Upper lobe of left lung (tissue), 6 donors: Measurements from ENCODE around the gene CDH2. TPM values are rescaled to one million over a fixed set of nuclear protein-coding genes. Genes with fewer than 3 reads are reported as not detected.

Experiments used
- ATAC-seq, 2 donors: fragments of 200-7000 bp; cut with Tn5 transposase; one replicate each; pipeline ENCODE4 v1.9.1; 2022; ENCODE audit warnings: mild to moderate bottlenecking in 2 of 2, moderate library complexity in 2 of 2; ENCODE audit not compliant: low FRiP score in 2 of 2
- DNase-seq, 2 donors: peaks; one replicate each; pipeline ENCODE4 v3.0.0-alpha.2; 2019 to 2020
- H3K27ac ChIP-seq, 4 donors: fragments of 200-600 bp; sonication (generic); one replicate each; pipeline ENCODE4 v1.5.1; 2016 to 2019
- H3K27me3 ChIP-seq, 4 donors: fragments of 200-600 bp; sonication (generic); one replicate each; pipeline ENCODE4 v1.5.1; 2017 to 2019
- H3K36me3 ChIP-seq, 4 donors: fragments of 200-600 bp; sonication (generic); one replicate each; pipeline ENCODE4 v1.5.1; 2016 to 2019
- H3K4me1 ChIP-seq, 4 donors: fragments of 200-600 bp; sonication (generic); one replicate each; pipeline ENCODE4 v1.5.1; 2018 to 2019
- H3K4me3 ChIP-seq, 4 donors: fragments of 200-600 bp; sonication (generic); one replicate each; pipeline ENCODE4 v1.5.1; 2017 to 2019; ENCODE audit warnings: mild to moderate bottlenecking in 2 of 4, moderate library complexity in 1 of 4
- H3K9me3 ChIP-seq, 4 donors: fragments of 200-600 bp; sonication (generic); one replicate each; pipeline ENCODE4 v1.5.1; 2018 to 2019
- EP300 ChIP-seq, 4 donors: sonication (generic); formaldehyde crosslinking; IDR thresholded peaks; one replicate each; pipeline ENCODE4 v1.5.1; 2017; ENCODE audit warnings: antibody characterized with exemption in 4 of 4, control low read depth in 2 of 4
- POLR2A ChIP-seq, 4 donors: fragments of 450-650 bp; IDR thresholded peaks; one replicate each; pipeline ENCODE4 v1.5.1; 2016 to 2017; ENCODE audit warnings: antibody characterized with exemption in 4 of 4, mild to moderate bottlenecking in 2 of 4
- POLR2AphosphoS5 ChIP-seq, 2 donors: sonication (generic); formaldehyde crosslinking; IDR thresholded peaks; one replicate each; pipeline ENCODE4 v1.5.1; 2017; ENCODE audit warnings: antibody characterized with exemption in 2 of 2
- WGBS, 2 donors: methylation state at CpG; one replicate each; pipeline ENCODE4 v1.1.5; 2017 to 2018; 5-methylcytosine and 5-hydroxymethylcytosine counted together
- total RNA-seq, 6 donors: library from RNA; depleted of rRNA in 4 of 6; stranded (reverse); fragments of >200 nt in 4 of 6; gene quantifications; one replicate each; pipeline versions ENCODE4 v1.1.0 to v1.2.1, GENCODE V29; 2016 to 2021
- TF ChIP-seq, protein P1 (sequence below), 6 experiments: fragments of 450-650 bp in 4 of 6; fragments of 200-600 bp in 2 of 6; sonication (generic) in 2 of 6; IDR thresholded peaks; one replicate each; pipeline ENCODE4 v1.5.1; 2016 to 2019; ENCODE audit warnings: antibody characterized with exemption in 6 of 6
- donor health status: DM: no; HTN: no; CAD: no; lungs with moderate emphysema.
- donor health status: DM: no; HTN: yes; CAD: no; lungs with severe emphysema.

CDH2 gene
- total RNA-seq, 6 donors from 2014 or later = 0.20 to 2.3 (median 0.75) TPM; not detected in 2

DNA sequence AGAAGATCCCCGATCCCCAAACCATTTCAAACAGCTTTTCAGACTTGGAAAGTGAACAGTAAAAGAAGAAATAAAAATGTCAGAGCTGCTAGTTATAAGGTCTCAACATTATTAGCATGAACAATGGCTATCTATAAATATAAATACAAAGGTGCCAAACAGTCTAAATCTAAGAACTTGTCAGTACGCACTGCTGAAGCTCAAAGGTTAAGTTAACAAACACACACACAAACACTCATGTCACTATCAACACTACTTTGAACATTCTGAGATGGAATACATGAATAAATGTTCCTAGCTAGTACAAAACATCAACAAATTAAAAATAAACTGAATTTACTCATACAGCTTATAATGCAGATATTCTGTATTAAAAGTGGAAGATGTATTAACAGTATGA, 108.7 kb downstream of the CDH2 start:
- Histone ChIP-seq H3K27ac (no peak overlapping the region), H3K36me3 (no peaks in the 10 kb centered on the region), H3K9me3 (no peaks in the 10 kb centered on the region), H3K4me1 (no peaks in the 10 kb centered on the region), H3K27me3 (no peaks in the 10 kb centered on the region), H3K4me3 (no peak overlapping the region)
- TF ChIP-seq, protein P1, sequence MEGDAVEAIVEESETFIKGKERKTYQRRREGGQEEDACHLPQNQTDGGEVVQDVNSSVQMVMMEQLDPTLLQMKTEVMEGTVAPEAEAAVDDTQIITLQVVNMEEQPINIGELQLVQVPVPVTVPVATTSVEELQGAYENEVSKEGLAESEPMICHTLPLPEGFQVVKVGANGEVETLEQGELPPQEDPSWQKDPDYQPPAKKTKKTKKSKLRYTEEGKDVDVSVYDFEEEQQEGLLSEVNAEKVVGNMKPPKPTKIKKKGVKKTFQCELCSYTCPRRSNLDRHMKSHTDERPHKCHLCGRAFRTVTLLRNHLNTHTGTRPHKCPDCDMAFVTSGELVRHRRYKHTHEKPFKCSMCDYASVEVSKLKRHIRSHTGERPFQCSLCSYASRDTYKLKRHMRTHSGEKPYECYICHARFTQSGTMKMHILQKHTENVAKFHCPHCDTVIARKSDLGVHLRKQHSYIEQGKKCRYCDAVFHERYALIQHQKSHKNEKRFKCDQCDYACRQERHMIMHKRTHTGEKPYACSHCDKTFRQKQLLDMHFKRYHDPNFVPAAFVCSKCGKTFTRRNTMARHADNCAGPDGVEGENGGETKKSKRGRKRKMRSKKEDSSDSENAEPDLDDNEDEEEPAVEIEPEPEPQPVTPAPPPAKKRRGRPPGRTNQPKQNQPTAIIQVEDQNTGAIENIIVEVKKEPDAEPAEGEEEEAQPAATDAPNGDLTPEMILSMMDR (IDR thresholded peaks at IDR 0.05) = no peak
- no peak for TF ChIP-seq EP300 (IDR thresholded peaks at IDR 0.05)
- no peak for TF ChIP-seq POLR2AphosphoS5 (IDR thresholded peaks at IDR 0.05)
- no peak for TF ChIP-seq POLR2A (IDR thresholded peaks at IDR 0.05)
- ATAC-seq = no peak
- WGBS, 2 donors = 73 to 82% methylated on average over 2 of the region's 2 CpGs
- no peak for DNase-seq

DNA sequence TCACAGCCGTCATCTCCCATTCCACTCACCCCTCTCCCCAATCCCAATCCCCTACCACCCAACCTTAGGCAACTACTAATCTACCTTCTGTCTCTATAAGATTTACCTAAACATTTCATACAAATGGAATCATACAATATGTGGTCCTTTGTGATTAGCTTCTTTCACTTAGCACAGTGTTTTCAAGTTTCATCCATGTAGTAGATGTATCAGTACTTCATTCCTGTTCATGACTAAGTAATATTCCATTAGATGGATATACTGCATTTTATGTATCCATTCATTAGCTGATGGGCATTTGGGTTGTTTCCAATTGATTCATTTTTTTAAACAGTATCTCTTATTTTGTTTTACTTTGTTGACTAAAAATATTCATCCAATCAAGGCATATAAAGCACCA, 109.6 kb downstream of the CDH2 start:
- H3K9me3 ChIP-seq = no peaks in the 10 kb centered on the region
- H3K4me3 ChIP-seq = no peak overlapping the region
- H3K4me1 ChIP-seq = no peaks in the 10 kb centered on the region
- 0 to 95% methylated on average over 1 of the region's 1 CpG for WGBS, 2 donors
- TF ChIP-seq, protein P1 (IDR thresholded peaks at IDR 0.05) = no peak
- no peak for TF ChIP-seq POLR2A (IDR thresholded peaks at IDR 0.05)
- no peak for TF ChIP-seq POLR2AphosphoS5 (IDR thresholded peaks at IDR 0.05)
- no peak for TF ChIP-seq EP300 (IDR thresholded peaks at IDR 0.05)
- no peak for ATAC-seq
- H3K36me3 ChIP-seq = no peaks in the 10 kb centered on the region
- H3K27me3 ChIP-seq = no peaks in the 10 kb centered on the region
- no peak for DNase-seq
- no peak overlapping the region for H3K27ac ChIP-seq

DNA sequence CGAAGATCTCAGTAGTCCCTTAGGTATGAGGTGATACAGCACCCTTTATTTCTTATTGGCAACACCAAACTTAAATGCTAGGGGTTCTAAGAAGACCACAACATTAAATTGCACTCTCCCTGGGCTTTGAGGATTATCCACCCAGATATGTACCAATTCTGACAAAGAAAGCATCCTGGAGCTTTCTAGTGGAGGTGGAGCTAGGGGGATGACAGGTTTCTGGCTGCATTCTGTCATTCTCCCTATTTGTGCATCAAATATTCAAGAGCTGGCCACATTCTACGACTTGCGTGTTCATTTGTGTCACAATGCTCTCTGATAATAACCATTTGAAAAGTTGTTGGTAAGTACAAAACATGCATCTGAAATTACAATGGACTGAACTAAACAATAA, 111.1 kb downstream of the CDH2 start:
- Histone ChIP-seq H3K27me3 (no peaks in the 10 kb centered on the region), H3K36me3 (no peaks in the 10 kb centered on the region), H3K9me3 (no peaks in the 10 kb centered on the region), H3K27ac (no peak overlapping the region), H3K4me1 (no peaks in the 10 kb centered on the region), H3K4me3 (no peak overlapping the region)
- TF ChIP-seq POLR2AphosphoS5 (IDR thresholded peaks at IDR 0.05) (no peak), EP300 (IDR thresholded peaks at IDR 0.05) (no peak), POLR2A (IDR thresholded peaks at IDR 0.05) (no peak)
- TF ChIP-seq, protein P1 (IDR thresholded peaks at IDR 0.05) = no peak
- WGBS, 2 donors = 85 to 91% methylated on average over 3 of the region's 3 CpGs
- DNase-seq (no peak), ATAC-seq (no peak)

DNA sequence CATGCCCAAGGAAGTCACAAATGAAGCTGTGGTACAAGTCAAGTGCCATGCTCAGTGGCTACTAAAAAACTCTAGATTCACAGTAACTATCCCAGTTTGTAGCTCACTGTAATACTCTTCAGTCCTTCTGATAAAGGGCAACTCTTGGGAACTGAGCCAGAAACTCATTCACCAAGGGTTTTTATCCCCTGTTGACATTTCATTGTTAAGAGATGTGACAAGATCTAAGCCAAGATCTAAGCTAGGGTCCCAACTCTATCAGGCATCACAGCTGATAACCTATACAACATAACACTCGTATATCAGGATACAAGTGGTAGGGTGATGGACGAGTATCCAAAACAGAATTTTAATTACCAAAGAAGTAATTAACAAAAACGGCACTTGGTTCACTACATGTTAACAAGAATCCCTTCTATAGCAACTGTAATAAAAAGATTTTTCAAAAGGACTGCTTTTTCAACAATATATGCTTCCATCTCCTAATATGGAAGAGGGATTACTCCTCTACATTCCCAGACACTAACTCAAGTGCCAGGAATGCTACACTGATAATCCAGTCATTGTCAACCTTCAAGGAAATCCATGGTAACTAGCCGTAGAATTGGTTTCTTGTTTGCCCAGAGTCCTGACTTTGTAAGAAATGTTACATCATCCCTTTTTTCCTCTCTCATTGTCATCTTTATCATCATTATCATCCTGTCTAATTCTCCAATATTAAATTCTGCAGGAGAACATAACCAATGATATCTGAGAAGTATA, 111.7 kb downstream of the CDH2 start:
- 69 to 72% methylated on average over 4 of the region's 4 CpGs for WGBS, 2 donors
- no peaks in the 10 kb centered on the region for H3K27me3 ChIP-seq
- TF ChIP-seq, protein P1 (IDR thresholded peaks at IDR 0.05) = no peak
- TF ChIP-seq POLR2A (IDR thresholded peaks at IDR 0.05) (no peak), POLR2AphosphoS5 (IDR thresholded peaks at IDR 0.05) (no peak), EP300 (IDR thresholded peaks at IDR 0.05) (no peak)
- no peak for DNase-seq
- no peak overlapping the region for H3K4me3 ChIP-seq
- ATAC-seq = no peak
- no peak overlapping the region for H3K27ac ChIP-seq
- no peaks in the 10 kb centered on the region for H3K36me3 ChIP-seq
- H3K4me1 ChIP-seq = no peaks in the 10 kb centered on the region
- H3K9me3 ChIP-seq = no peaks in the 10 kb centered on the region

DNA sequence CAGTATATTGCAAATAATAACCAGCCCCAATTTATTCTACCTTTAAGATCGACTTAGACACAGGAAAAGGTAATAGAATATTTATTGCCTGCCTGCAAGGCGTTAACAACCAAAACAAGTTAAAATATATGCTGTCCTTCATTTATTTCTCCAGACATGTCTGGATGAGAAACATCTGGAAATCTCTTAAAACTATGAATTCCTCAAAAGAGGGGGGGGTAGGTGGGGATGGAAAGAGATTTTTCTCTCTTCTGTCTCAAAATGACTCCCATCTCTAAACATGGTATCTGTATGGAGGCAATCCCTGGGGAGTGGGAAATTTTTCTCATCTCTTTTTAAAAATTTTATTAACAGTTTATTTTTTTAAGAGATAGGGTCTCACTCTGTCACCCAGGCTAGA, 113.0 kb downstream of the CDH2 start:
- Histone ChIP-seq H3K36me3 (no peaks in the 10 kb centered on the region), H3K4me1 (no peaks in the 10 kb centered on the region), H3K4me3 (no peak overlapping the region), H3K27ac (no peak overlapping the region), H3K27me3 (no peaks in the 10 kb centered on the region), H3K9me3 (no peaks in the 10 kb centered on the region)
- WGBS, 2 donors = 67 to 68% methylated on average over 2 of the region's 2 CpGs
- no peak for DNase-seq
- no peak for TF ChIP-seq POLR2AphosphoS5 (IDR thresholded peaks at IDR 0.05)
- TF ChIP-seq POLR2A (IDR thresholded peaks at IDR 0.05) = no peak
- no peak for TF ChIP-seq EP300 (IDR thresholded peaks at IDR 0.05)
- TF ChIP-seq, protein P1 (IDR thresholded peaks at IDR 0.05) = no peak
- no peak for ATAC-seq
